ENCODE data around the gene LAS1L.
"Not testable (repeated sequence)": the region's sequence is repeated elsewhere in the genome, so short reads cannot be mapped to it uniquely, and the experiment has no call there.

Gene LAS1L

DNA sequence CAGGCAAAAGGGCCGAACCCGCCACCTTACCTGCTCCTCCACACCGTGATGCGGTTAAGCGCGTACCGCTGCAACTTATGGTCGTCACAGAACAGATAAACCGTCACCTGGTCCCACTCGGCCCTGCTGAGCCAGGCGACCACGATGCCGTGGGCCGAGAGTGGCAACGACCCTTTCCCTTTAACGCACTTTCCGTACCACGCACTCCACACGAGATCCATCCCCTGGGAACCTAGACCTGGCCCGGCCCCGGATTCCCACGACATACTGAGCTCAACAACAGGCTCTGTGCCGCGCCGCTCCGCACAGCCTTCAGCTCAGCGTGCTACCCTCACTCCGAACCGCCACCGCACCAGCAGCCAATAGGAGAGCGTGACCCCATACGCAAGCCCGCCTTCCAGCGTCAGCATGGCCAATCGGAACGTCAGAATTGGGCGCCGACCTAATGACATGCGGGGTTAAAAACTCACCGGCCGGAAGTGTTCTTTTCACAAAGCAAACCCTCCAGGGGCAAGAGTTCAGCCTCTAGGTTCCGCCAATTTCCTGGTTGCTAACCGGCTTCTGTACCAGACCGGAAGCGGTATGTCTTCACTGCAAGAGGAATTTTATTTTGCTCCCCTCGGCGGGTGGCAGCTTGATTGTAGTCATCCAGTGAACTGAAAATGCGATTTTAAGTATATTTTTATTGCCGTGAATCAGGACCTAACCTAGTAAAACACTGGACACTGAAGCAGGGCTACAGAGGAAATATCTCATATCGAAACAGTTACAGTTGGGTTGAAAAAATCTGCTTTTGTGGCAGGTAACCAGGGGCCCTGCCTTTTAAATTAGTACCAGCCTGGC is at the start of gene LAS1L:
Gene LAS1L, minus strand, starts transcription at position 338 of the 843 bp plus-strand sequence. Its CDS starts 72 bp downstream, at position 266.
- H3K36me3 Mint-ChIP-seq (ENCODE audit: insufficient read depth) = peaks cover 20% of the 10 kb centered on the region
- no peaks in the 10 kb centered on the region for H3K9me3 Mint-ChIP-seq
- H3K27ac Mint-ChIP-seq (ENCODE audit: low read depth) = peak within 1 kb of the TSS; percentile 98
- H3K4me3 Mint-ChIP-seq = peak within 1 kb of the TSS; percentile 92
- peak; percentile 98 for ATAC-seq (replicated peaks; ENCODE audit: extremely low read depth, poor library complexity, severe bottlenecking)
- no peaks in the 10 kb centered on the region for H3K27me3 Mint-ChIP-seq
- peaks cover 23% of the 10 kb centered on the region for H3K4me1 Mint-ChIP-seq
- peak; percentile 80 to 89 for DNase-seq (ENCODE audit: low spot score in 2 of 2)

- H3K27ac Mint-ChIP-seq (ENCODE audit: low read depth) = no peak overlapping the region
- no peak for ATAC-seq (replicated peaks; ENCODE audit: extremely low read depth, poor library complexity, severe bottlenecking)
- no peak for DNase-seq (ENCODE audit: low spot score in 2 of 2)
- peaks cover 6% of the 10 kb centered on the region for H3K4me1 Mint-ChIP-seq
- H3K4me3 Mint-ChIP-seq = no peak overlapping the region
- H3K27me3 Mint-ChIP-seq = no peaks in the 10 kb centered on the region
- H3K36me3 Mint-ChIP-seq (ENCODE audit: insufficient read depth) = no peaks in the 10 kb centered on the region
- no peaks in the 10 kb centered on the region for H3K9me3 Mint-ChIP-seq
Observed at GRCh38 chrX:65582450-65583082, 48.0 kb upstream of the LAS1L start.

DNA sequence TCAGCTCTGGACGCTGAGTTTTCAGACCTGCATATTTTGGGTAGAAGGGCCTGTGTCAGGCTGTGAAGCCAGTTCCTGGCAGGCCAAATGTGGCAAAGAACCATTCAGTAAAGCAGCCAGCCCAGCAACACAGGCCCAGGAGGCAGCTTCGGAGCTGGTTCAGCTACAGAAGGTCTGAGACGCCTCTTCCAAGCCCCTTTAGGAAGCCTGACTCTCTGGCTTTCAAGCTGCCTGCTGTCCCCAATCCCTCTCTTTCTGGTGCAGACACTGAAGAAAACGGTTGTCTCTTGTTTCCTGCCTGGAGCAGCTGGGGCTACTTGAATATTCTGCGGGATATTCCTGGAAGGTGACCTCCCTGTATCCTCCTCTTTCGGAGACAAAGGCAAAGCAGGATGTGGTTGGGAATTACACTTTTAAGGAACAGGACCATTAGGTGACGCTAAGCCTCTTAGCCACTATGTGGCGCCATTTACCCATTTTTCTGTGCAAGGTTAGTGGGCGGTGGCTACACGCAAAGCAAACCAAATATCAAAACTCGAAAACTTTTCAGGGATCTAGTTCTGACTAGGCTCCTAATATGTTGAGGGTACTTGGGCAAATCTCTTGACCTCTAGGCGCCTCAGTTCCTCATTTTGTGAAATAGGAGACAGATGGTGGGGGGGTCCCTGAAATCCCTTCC is 47.2 kb upstream of the LAS1L start:
- peak; percentile 22 to 31 for DNase-seq (ENCODE audit: low spot score in 2 of 2)
- no peak overlapping the region for H3K27ac Mint-ChIP-seq (ENCODE audit: low read depth)
- ATAC-seq (replicated peaks; ENCODE audit: extremely low read depth, poor library complexity, severe bottlenecking) = no peak
- H3K27me3 Mint-ChIP-seq = no peaks in the 10 kb centered on the region
- peaks cover 6% of the 10 kb centered on the region for H3K4me1 Mint-ChIP-seq
- no peaks in the 10 kb centered on the region for H3K9me3 Mint-ChIP-seq
- H3K4me3 Mint-ChIP-seq = no peak overlapping the region
- H3K36me3 Mint-ChIP-seq (ENCODE audit: insufficient read depth) = no peaks in the 10 kb centered on the region

DNA sequence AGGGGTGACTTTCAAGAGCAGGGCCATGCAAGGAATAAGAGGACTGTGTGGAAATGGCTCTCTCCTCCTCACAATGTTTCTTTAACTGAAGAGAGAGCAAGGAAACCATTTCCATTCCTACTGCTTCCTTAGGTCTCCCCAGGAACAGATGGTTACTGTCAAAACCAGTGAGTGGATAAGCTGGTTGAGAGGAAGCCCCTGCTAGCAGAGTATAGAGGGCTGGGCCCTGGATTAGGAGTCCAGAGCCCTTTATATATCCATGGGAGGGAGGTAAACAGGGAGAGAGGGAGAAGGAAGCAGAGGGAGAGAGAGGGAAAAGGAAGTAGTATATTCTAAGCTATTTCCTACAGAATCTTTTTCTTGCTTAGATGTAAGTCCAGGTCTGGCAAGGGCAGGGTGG is 43.8 kb upstream of the LAS1L start:
- Mint-ChIP-seq H3K9me3 (no peaks in the 10 kb centered on the region), H3K27ac (ENCODE audit: low read depth) (no peak overlapping the region), H3K4me1 (peaks cover 6% of the 10 kb centered on the region), H3K27me3 (no peaks in the 10 kb centered on the region), H3K36me3 (ENCODE audit: insufficient read depth) (no peaks in the 10 kb centered on the region), H3K4me3 (no peak overlapping the region)
- DNase-seq (ENCODE audit: low spot score in 2 of 2) = no peak
- ATAC-seq (replicated peaks; ENCODE audit: extremely low read depth, poor library complexity, severe bottlenecking) = no peak

DNA sequence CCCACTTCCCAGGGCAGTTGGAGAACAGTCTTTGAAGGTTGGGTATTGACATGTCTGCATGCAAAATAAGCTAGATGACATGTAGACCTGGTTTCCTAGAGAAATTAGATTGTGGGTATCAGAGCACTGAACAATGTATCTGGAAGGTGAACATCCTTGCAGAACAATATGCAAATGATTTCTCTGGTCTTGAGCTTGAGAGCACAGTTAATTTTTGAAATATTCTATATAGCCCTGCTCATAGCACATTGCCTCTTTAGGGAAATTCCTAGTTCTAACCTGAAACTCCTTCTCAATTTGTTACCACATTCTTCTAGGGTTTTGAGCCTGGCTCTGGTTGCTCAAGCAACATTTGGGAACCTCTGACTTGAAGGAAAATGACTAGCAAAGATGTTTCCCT is 41.6 kb upstream of the LAS1L start:
- Mint-ChIP-seq H3K27me3 (no peaks in the 10 kb centered on the region), H3K36me3 (ENCODE audit: insufficient read depth) (no peaks in the 10 kb centered on the region), H3K4me3 (no peak overlapping the region), H3K27ac (ENCODE audit: low read depth) (no peak overlapping the region), H3K9me3 (no peaks in the 10 kb centered on the region), H3K4me1 (no peaks in the 10 kb centered on the region)
- DNase-seq (ENCODE audit: low spot score in 2 of 2) = no peak
- no peak for ATAC-seq (replicated peaks; ENCODE audit: extremely low read depth, poor library complexity, severe bottlenecking)

- Mint-ChIP-seq H3K27me3 (no peaks in the 10 kb centered on the region), H3K36me3 (ENCODE audit: insufficient read depth) (no peaks in the 10 kb centered on the region), H3K27ac (ENCODE audit: low read depth) (no peak overlapping the region), H3K9me3 (no peaks in the 10 kb centered on the region), H3K4me1 (no peaks in the 10 kb centered on the region), H3K4me3 (no peak overlapping the region)
- ATAC-seq (replicated peaks; ENCODE audit: extremely low read depth, poor library complexity, severe bottlenecking) (no peak), DNase-seq (ENCODE audit: low spot score in 2 of 2) (no peak)
Observed at GRCh38 chrX:65575022-65575421, 40.4 kb upstream of the LAS1L start.

DNA sequence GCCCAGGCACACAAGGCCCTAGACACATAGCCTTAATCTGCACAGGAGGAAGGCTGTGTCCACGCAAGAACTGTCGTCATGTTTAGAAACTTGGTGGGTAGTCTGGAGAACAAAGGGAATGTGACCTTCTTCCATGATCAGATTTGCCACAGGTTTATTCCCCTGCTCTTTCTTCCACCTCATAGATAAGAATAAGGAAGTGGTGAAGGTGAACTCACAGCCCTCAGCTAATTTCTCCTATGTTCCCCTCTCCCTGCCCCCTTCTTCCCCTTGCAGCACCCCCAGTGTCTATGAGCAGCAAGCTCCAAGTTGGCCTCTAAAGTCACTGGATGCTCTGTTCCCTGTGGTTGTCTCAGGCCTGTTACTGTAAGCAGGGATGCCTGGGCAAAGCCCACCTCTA is 39.8 kb upstream of the LAS1L start:
- Mint-ChIP-seq H3K27me3 (no peaks in the 10 kb centered on the region), H3K27ac (ENCODE audit: low read depth) (no peak overlapping the region), H3K4me1 (no peaks in the 10 kb centered on the region), H3K4me3 (no peak overlapping the region), H3K9me3 (no peaks in the 10 kb centered on the region), H3K36me3 (ENCODE audit: insufficient read depth) (no peaks in the 10 kb centered on the region)
- DNase-seq (ENCODE audit: low spot score in 2 of 2) = no peak
- no peak for ATAC-seq (replicated peaks; ENCODE audit: extremely low read depth, poor library complexity, severe bottlenecking)

DNA sequence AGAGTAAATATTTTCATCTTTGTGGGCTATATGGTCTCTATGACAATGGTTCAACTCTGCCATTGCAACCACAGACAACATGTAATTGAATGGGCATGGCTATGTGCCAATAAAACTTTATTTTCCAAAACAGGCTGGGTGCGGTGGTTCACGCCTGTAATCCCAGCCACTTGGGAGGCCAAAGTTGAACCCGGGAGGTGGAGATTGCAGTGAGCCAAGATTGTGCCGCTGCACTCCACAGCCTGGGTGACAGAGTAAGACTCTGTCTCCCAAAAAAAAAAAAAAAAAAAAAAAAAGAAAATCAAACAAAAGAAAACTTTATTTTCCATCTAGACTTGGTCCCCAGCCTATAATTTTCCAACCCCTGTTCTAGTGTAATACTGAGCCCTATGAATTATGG is 38.4 kb upstream of the LAS1L start:
- Mint-ChIP-seq H3K27me3 (no peaks in the 10 kb centered on the region), H3K27ac (ENCODE audit: low read depth) (no peak overlapping the region), H3K4me3 (no peak overlapping the region), H3K36me3 (ENCODE audit: insufficient read depth) (no peaks in the 10 kb centered on the region), H3K9me3 (no peaks in the 10 kb centered on the region), H3K4me1 (no peaks in the 10 kb centered on the region)
- DNase-seq (ENCODE audit: low spot score in 2 of 2) = no peak
- no peak for ATAC-seq (replicated peaks; ENCODE audit: extremely low read depth, poor library complexity, severe bottlenecking)

DNA sequence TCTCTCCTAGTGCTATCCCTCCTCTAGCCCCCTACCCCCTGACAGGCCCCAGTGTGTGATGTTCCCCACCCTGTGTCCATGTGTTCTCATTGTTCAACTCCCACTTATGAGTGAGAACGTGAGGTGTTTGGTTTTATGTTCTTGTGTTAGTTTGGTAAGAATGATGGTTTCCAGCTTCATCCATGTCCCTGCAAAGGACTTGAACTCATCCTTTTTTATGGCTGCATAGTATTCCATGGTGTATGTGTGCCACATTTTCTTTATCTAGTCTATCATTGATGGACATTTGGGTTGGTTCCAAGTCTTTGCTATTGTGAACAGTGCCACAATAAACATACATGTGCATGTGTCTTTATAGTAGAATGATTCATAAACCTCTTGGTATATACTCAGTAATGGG is 28.3 kb upstream of the LAS1L start:
- H3K36me3 Mint-ChIP-seq (ENCODE audit: insufficient read depth); H3K27me3 Mint-ChIP-seq; H3K4me1 Mint-ChIP-seq; H3K4me3 Mint-ChIP-seq; ATAC-seq (replicated peaks; ENCODE audit: extremely low read depth, poor library complexity, severe bottlenecking); H3K9me3 Mint-ChIP-seq; DNase-seq (ENCODE audit: low spot score in 2 of 2); H3K27ac Mint-ChIP-seq (ENCODE audit: low read depth): not testable (repeated sequence)

DNA sequence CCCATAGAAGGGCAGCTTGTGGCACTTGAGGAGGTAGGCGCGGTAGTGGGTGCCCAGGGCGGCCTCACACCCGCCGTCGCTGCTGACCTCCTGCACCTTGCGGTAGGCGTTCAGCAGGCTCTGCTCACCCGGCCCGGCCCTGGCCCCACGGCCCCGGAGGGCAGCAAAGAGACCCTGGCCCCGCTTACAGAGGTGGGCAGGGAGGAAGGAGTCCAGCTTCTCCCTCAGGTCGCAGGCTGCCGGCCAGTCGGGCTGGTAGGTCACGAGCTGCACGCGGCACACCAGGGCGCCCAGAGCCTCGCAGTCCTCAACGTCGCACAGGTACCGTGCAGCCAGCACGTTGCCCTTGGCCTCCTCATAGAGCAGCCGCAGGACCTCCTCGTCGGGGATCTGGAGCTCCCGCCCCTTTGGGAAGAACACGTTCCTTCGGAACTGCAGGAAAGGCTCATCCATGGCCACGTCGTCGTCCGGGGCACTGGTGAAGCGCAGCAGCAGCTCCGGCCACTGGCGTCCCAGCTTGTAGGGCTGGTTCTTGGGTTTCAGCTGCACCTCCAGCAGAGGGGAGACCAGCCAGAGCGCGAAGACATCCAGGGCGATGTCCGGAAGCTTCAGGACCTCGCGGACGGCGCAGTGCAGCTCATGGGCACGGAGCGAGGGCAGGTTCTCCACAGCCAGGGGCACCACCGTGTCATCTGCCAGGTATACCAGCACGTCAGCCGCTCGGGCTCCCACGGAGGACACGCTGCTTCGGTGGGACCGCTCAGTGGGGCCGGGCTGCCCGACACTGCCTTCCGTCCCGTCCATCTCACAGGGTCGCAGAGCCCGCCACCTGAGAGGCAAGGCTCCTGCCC is 17.1 kb upstream of the LAS1L start:
- Mint-ChIP-seq H3K27ac (ENCODE audit: low read depth) (no peak overlapping the region), H3K36me3 (ENCODE audit: insufficient read depth) (no peaks in the 10 kb centered on the region), H3K4me1 (no peaks in the 10 kb centered on the region), H3K4me3 (no peak overlapping the region), H3K9me3 (no peaks in the 10 kb centered on the region), H3K27me3 (no peaks in the 10 kb centered on the region)
- DNase-seq (ENCODE audit: low spot score in 2 of 2) (no peak), ATAC-seq (replicated peaks; ENCODE audit: extremely low read depth, poor library complexity, severe bottlenecking) (no peak)

GRCh38 chrX:65551086-65551485 is 16.5 kb upstream of the LAS1L start:
- Mint-ChIP-seq H3K4me3 (no peak overlapping the region), H3K27ac (ENCODE audit: low read depth) (no peak overlapping the region), H3K36me3 (ENCODE audit: insufficient read depth) (no peaks in the 10 kb centered on the region), H3K27me3 (no peaks in the 10 kb centered on the region), H3K9me3 (no peaks in the 10 kb centered on the region), H3K4me1 (no peaks in the 10 kb centered on the region)
- no peak for ATAC-seq (replicated peaks; ENCODE audit: extremely low read depth, poor library complexity, severe bottlenecking)
- DNase-seq (ENCODE audit: low spot score in 2 of 2) = no peak

GRCh38 chrX:65545456-65545855 is 10.9 kb upstream of the LAS1L start:
- no peaks in the 10 kb centered on the region for H3K27me3 Mint-ChIP-seq
- H3K4me3 Mint-ChIP-seq = no peak overlapping the region
- no peaks in the 10 kb centered on the region for H3K9me3 Mint-ChIP-seq
- ATAC-seq (replicated peaks; ENCODE audit: extremely low read depth, poor library complexity, severe bottlenecking) = no peak
- H3K27ac Mint-ChIP-seq (ENCODE audit: low read depth) = no peak overlapping the region
- no peaks in the 10 kb centered on the region for H3K36me3 Mint-ChIP-seq (ENCODE audit: insufficient read depth)
- DNase-seq (ENCODE audit: low spot score in 2 of 2) = no peak
- H3K4me1 Mint-ChIP-seq = no peaks in the 10 kb centered on the region

All from central memory CD8-positive, alpha-beta T cell (primary cell).